Measurements from ENCODE around the gene NOL9. TPM values are rescaled to one million over a fixed set of nuclear protein-coding genes. Genes with fewer than 3 reads are reported as not detected.

Gene NOL9
- total RNA-seq, 1 donor from 2014 or later: 34.5 TPM

- no peak for DNase-seq
- no peaks in the 10 kb centered on the region for H3K27me3 Mint-ChIP-seq (ENCODE audit: unreplicated experiment)
- no peak overlapping the region for H3K27ac Mint-ChIP-seq (ENCODE audit: unreplicated experiment)
- peaks cover 4% of the 10 kb centered on the region for H3K4me1 Mint-ChIP-seq (ENCODE audit: low read depth, unreplicated experiment)
- no peaks in the 10 kb centered on the region for H3K36me3 Mint-ChIP-seq (ENCODE audit: unreplicated experiment)
- H3K4me3 Mint-ChIP-seq (ENCODE audit: unreplicated experiment): no peak overlapping the region
- peaks cover 8% of the 10 kb centered on the region for H3K9me3 Mint-ChIP-seq (ENCODE audit: unreplicated experiment)
- TF ChIP-seq CTCF (IDR thresholded peaks at IDR 0.05; ENCODE audit: partially characterized antibody, unreplicated experiment): no peak
Observed at GRCh38 chr1:6509220-6509918, 44.9 kb downstream of the NOL9 start.

GRCh38 chr1:6508816-6509189, 45.5 kb downstream of the NOL9 start:
- no peak for DNase-seq
- Mint-ChIP-seq H3K4me1 (ENCODE audit: low read depth, unreplicated experiment) (peaks cover 4% of the 10 kb centered on the region), H3K9me3 (ENCODE audit: unreplicated experiment) (peaks cover 8% of the 10 kb centered on the region), H3K36me3 (ENCODE audit: unreplicated experiment) (no peaks in the 10 kb centered on the region), H3K27ac (ENCODE audit: unreplicated experiment) (no peak overlapping the region), H3K4me3 (ENCODE audit: unreplicated experiment) (no peak overlapping the region), H3K27me3 (ENCODE audit: unreplicated experiment) (no peaks in the 10 kb centered on the region)
- no peak for TF ChIP-seq CTCF (IDR thresholded peaks at IDR 0.05; ENCODE audit: partially characterized antibody, unreplicated experiment)

- no peak for TF ChIP-seq CTCF (IDR thresholded peaks at IDR 0.05; ENCODE audit: partially characterized antibody, unreplicated experiment)
- Mint-ChIP-seq H3K9me3 (ENCODE audit: unreplicated experiment) (peaks cover 8% of the 10 kb centered on the region), H3K27ac (ENCODE audit: unreplicated experiment) (no peak overlapping the region), H3K4me1 (ENCODE audit: low read depth, unreplicated experiment) (peaks cover 4% of the 10 kb centered on the region), H3K4me3 (ENCODE audit: unreplicated experiment) (no peak overlapping the region), H3K36me3 (ENCODE audit: unreplicated experiment) (no peaks in the 10 kb centered on the region), H3K27me3 (ENCODE audit: unreplicated experiment) (no peaks in the 10 kb centered on the region)
- DNase-seq: no peak
Observed at GRCh38 chr1:6508154-6508815, 46.0 kb downstream of the NOL9 start.

- no peaks in the 10 kb centered on the region for H3K36me3 Mint-ChIP-seq (ENCODE audit: unreplicated experiment)
- no peak for DNase-seq
Observed at GRCh38 chr1:6507461-6507911, 46.8 kb downstream of the NOL9 start.

More at GRCh38 chr1:6507461-6507911, 46.8 kb downstream of the NOL9 start:
- Mint-ChIP-seq H3K4me1 (ENCODE audit: low read depth, unreplicated experiment) (peaks cover 4% of the 10 kb centered on the region), H3K27ac (ENCODE audit: unreplicated experiment) (no peak overlapping the region), H3K9me3 (ENCODE audit: unreplicated experiment) (peaks cover 8% of the 10 kb centered on the region), H3K4me3 (ENCODE audit: unreplicated experiment) (no peak overlapping the region), H3K27me3 (ENCODE audit: unreplicated experiment) (no peaks in the 10 kb centered on the region)
- TF ChIP-seq CTCF (IDR thresholded peaks at IDR 0.05; ENCODE audit: partially characterized antibody, unreplicated experiment): no peak

Data from glutamatergic neuron (in vitro differentiated cells).